GM21528 (cell line): ENCODE measurements around the gene RPRD1A.
"Not testable (repeated sequence)": the region's sequence is repeated elsewhere in the genome, so short reads cannot be mapped to it uniquely, and the experiment has no call there.

Source experiments
- ATAC-seq: cut with Tn5 transposase; IDR thresholded peaks from one replicate; pipeline ENCODE4 v1.9.1; 2021; ENCODE audit warnings: mild to moderate bottlenecking, moderate library complexity; ENCODE audit not compliant: unreplicated experiment, low FRiP score

Gene RPRD1A, protein sequence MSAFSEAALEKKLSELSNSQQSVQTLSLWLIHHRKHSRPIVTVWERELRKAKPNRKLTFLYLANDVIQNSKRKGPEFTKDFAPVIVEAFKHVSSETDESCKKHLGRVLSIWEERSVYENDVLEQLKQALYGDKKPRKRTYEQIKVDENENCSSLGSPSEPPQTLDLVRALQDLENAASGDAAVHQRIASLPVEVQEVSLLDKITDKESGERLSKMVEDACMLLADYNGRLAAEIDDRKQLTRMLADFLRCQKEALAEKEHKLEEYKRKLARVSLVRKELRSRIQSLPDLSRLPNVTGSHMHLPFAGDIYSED

DNA sequence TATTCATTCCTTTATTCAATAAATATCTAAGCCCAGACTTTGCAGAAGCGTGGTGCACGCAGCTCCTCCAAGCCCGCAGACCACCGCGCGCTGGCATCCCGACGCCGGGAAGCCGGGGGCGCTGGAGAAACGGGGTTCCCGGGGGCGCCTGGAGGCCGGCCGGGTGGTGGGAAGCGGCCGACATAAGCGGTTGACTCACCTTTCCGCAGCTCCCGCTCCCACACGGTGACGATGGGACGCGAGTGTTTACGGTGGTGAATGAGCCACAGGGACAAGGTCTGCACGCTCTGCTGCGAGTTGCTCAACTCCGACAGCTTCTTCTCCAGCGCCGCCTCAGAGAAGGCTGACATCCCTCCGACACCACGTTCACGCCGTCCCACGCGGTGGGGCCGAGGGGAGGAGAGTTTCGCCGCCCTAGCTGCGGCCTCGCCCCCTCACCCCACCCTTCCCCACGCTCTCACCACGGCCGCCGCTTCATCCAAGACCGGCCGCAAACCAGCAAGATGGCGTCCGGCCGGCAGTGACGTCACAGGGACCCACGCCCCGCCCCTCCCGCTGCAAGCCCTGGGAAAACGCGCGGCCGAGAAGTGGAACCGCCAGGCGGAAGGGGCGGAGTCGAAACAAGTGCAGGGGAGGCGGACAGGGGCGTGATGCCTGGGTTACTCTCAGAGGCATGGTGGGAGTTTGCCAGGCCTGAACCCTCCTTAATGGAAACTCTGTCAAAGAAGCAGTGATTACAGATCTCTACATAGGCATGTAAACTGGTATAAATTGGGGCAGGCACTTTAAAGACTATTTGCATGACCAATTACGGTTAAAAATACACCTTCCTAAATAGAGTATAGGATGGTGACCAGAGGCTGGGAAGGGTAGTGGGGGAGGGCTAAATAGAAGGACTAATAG, at the start of gene RPRD1A:
Gene RPRD1A, minus strand, starts transcription at position 505 of the 903 bp plus-strand sequence. Its CDS starts 155 bp downstream, at position 350.
- peak; percentile 95 for ATAC-seq

DNA sequence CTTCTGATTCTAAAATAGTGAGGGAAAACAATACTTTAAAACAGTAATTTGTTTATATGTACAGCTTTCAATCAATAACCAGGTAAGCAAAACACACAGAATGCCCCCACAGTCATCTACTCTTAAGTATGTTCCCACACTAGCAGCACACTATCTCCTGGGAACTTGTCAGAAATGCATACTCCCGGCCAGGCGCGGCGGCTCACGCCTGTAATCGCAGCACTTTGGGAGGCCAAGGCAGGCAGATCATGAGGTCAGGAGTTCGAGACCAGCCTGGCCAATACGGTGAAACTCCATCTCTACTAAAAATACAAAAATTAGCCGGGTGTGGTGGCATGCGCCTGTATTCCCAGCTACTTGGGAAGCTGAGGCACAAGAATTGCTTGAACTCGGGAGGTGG, 49.4 kb upstream of the RPRD1A start:
- not testable (repeated sequence) for ATAC-seq

GRCh38 chr18:36114738-36115137, 47.4 kb upstream of the RPRD1A start:
- ATAC-seq = no peak

DNA sequence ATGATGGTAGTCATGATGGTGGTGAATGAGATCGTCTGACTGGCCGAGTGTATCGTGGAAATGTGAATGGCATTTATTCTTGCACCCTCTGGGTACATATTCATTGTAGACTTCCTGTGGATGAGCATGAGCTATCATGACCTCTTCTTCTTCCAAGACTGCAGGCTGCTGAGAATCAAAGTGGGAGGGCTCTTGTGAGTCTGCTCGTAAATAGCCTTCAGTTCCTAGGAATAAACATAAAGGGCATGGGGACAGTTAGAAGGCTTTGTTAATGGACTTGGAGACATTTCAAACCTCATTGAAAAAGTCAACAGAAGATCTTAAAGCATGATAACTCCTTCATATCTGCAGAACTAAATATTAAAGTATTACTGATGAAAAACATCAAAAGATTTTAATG, 46.9 kb upstream of the RPRD1A start:
- ATAC-seq = no peak

GRCh38 chr18:36112302-36112701, 44.9 kb upstream of the RPRD1A start:
- ATAC-seq = no peak

DNA sequence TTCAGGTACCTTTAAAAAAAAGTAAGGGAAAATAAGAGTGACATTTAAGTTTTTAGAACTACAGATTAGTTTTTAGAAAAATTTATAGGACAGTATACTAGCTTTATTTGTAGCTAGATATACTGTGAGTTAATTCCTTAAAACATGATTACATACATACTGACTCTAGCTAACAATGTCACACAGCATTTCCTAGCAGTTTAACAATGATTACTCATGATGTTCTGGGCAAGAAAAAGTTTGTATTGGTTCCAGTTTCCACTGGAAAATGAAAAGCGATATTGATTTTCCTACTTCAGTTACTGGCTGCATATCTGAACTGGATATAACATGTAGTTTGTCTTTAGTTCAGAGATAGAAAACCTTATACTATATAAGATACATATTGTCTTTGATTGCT, 42.4 kb upstream of the RPRD1A start:
- no peak for ATAC-seq

- no peak for ATAC-seq
These were observed 41.2 kb upstream of the RPRD1A start for GRCh38 chr18:36108601-36109000.

GRCh38 chr18:36108196-36108595, 40.8 kb upstream of the RPRD1A start:
- no peak for ATAC-seq

- no peak for ATAC-seq
These were observed 40.1 kb upstream of the RPRD1A start for GRCh38 chr18:36107477-36107876.

DNA sequence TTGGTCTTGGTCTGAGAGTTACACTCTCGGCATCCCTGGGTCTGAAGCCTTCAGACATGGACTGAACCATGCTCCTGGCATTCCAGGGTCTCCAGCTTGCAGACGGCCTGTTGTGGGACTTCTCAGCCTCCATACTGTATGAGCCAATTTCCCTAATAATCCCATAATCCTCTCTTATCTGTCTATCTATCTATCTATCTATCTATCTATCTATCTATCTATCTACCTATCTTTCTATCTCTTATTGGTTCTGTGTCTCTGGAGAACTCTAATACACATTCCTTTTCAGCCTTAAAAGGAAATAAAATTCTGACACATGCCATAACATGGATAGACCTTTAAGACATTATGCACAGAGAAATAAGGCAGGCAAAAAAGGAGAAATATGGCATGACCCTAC, 37.4 kb upstream of the RPRD1A start:
- ATAC-seq = no peak

DNA sequence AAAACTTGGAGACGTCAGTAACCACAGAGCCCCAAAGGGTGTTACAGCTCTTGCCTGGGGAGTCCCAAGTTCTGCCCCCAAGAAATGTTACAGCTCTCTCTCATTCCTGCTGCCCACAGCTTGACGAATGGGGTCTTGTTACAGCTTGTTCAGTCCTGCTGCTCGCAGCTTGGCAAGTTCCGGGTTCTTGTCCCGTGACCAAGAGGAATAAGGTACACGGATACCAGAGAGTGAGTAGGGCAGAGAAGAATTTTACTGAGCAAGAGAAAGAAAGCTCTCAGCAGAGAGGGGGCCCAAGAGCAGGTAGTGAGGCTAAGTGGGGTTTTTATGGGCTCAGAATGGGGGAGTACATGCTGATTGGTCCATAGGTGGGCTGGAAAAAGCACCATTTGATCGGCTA, 34.6 kb upstream of the RPRD1A start:
- ATAC-seq = no peak

- ATAC-seq = no peak
These were observed 32.0 kb upstream of the RPRD1A start for GRCh38 chr18:36099311-36099710.

DNA sequence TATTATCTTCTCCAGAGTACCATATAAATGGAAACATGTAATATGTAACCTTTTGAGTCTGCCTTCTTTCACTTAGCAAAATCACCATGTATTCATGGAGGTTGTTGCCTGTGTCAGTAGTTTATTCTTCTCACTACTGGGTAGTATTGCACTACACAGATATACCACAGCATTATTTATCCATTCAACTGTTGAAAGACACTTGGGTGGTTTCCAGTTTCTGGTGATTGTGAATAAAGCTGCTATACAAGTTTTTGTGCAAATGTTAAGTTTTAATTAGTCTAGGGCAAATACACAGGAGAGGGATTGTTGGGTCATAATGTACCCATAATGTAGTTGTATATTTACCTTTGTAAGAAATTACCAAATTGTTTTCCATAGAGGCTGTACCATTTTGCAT, 29.6 kb upstream of the RPRD1A start:
- ATAC-seq = no peak

DNA sequence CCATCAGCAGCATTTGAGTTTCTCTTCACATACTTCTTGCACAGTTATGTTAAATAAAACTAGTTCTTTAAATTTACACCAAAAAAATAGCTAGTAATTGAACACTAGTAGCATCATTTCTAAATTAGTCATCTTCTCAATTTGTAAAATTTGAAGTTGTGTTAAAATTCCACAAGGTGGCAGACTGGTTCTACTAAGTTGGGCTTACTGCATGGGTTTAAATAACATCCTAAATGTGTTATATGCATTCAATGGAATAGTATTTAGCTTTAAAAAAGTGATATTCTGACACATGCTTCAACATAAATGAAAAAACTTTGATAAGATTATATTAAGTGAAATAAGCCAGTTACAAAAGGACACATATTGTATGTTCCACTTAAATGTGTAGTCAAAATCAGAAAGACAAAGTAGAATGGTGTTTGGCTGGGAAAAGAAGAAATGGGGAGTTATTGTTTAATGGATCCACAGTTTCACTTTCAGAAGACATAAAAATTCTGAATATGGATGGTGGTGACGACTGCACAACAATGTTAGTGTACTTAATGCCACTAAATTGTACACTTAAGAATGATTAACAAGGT, 28.7 kb upstream of the RPRD1A start:
- no peak for ATAC-seq

- no peak for ATAC-seq
These were observed 27.1 kb upstream of the RPRD1A start for GRCh38 chr18:36094431-36094830.

DNA sequence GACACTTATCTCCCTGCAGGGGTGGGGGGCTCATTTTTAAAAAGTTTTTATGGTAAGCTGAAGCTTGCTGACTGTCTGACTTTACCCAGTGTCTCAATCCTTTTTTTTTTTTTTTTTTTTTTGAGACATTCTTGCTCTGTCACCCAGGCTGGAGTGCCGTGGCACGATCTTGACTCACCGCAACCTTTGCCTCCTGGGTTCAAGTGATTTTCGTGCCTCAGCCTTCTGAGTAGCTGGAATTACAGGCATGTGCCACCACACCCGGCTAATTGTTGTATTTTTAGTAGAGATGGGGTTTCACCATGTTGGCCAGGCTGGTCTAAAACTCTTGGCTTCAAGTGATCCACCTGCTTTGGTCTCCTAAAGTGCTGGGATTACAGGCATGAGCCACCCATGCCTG, 24.8 kb upstream of the RPRD1A start:
- not testable (repeated sequence) for ATAC-seq

DNA sequence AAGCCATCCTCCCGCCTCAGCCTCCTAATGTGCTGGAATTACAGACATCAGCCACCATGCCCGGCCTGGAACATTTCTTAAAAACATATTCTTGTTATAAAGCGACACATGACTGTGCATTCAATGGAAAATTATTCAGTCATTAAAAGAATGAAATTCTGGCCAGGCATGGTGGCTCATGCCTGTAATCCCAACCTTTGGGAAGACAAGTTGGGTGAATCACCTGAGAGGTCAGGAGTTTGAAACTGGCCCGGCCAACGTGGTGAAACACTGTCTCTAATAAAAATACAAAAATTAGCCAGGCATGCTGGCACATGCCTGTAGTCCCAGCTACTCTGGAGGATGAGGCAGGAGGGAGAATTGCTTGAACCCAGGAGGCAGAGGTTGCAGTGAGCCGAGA, 21.6 kb upstream of the RPRD1A start:
- no peak for ATAC-seq

- no peak for ATAC-seq
These were observed 20.9 kb upstream of the RPRD1A start for GRCh38 chr18:36088256-36088655.

- no peak for ATAC-seq
These were observed 18.8 kb upstream of the RPRD1A start for GRCh38 chr18:36086186-36086585.

- no peak for ATAC-seq
These were observed 17.8 kb upstream of the RPRD1A start for GRCh38 chr18:36085195-36085594.

GRCh38 chr18:36083729-36084128, 16.4 kb upstream of the RPRD1A start:
- ATAC-seq = no peak
